HG03439 (cell line): ENCODE measurements around the gene LCN12.

Source experiments
- ATAC-seq: cut with Tn5 transposase; IDR thresholded peaks from one replicate; pipeline ENCODE4 v1.9.1; 2021; ENCODE audit warnings: mild to moderate bottlenecking, moderate library complexity; ENCODE audit not compliant: unreplicated experiment

The LCN12 gene, protein sequence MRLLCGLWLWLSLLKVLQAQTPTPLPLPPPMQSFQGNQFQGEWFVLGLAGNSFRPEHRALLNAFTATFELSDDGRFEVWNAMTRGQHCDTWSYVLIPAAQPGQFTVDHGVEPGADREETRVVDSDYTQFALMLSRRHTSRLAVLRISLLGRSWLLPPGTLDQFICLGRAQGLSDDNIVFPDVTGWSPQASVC

GRCh38 chr9:136951541-136952320 lies at the start of gene LCN12:
LCN12 (plus strand) TSS chr9:136952273; CDS start chr9:136952328, 55 bp downstream.
- ATAC-seq, result no peak

DNA sequence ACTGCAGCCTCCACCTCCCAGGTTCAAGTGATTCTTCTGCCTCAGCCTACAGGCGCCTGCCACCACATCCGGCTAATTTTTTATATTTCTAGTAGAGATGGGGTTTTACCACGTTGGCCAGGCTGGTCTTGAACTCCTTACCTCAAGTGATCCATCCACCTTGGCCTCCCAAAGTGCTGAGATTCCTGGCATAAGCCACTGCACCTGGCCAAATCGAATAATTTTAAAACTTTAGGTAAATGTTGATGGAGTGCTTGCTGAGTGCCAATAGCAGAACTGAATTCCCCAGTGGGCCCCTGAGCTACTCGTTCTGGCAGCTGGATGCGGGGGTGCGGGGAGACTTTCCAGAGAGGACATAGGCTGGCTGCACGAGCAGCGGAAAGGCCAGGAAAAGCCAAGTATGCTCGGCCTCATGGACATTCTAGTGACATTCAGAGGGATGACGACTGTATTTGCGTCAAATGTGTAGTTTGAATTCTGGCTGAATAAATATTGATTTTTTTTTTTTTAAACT lies 49.0 kb upstream of the LCN12 start:
- no peak for ATAC-seq

DNA sequence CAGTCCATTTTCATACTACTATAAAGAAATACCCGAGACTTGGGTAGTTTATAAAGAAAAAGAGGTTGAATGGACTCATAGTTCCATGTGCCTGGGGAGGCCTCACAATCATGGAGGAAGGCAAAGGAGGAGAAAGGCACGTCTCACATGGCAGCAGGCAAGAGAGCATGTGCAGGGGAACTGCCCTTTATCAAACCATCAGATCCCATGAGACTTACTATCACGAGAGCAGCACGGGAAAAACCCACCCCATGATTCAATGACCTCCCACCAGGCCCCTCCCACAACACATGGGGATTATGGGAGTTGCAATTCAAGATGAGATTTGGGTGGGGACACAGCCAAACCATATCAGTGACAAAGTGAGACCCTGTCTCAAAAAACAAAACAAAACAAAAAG lies 45.8 kb upstream of the LCN12 start:
- no peak for ATAC-seq

DNA sequence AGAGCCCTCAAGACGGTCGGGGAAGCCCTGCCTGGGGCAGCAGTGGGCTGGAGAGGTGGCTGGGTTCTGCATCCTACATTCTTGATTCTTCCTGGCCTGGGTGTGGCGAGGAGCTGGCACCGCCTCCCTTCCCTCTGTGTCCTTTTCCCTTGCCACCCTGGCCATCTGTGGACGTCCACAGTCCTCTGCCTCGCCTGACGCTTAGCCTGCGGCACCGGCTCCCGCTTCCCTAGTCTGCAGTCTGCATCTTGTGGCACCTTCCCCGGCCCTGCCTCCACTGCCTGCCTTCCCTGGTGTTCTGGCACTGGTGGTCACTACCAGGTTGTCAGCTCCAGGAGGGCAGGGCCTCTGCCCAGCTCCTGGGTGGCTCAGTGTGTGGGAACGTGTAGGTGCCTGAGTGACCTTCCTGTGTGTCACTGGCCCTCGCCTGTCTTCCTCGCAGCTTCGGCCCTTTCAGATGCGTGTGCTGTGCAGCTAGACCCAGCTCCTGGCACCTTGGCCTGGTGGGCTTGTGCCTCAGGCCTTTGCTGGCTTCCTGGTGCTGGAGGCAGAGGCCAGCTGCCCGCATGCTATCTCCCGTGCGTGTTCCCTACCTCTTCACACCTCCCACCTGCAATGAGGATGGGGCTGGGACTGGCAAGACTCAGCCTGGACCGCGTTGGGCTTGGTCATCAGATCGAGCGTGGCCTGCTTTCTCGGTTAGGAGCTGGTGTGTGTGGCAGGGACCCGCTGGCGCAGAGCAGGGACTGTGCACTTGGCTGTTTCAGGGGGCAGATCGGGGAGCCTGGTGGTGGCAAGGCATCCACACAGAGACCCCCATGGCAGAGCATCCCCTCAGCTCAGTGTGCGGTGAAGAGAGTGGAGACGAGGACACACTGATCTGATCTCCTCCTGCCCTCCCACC lies 44.8 kb upstream of the LCN12 start:
- no peak for ATAC-seq

- no peak for ATAC-seq
These were observed 41.7 kb upstream of the LCN12 start for GRCh38 chr9:136910197-136910900.

DNA sequence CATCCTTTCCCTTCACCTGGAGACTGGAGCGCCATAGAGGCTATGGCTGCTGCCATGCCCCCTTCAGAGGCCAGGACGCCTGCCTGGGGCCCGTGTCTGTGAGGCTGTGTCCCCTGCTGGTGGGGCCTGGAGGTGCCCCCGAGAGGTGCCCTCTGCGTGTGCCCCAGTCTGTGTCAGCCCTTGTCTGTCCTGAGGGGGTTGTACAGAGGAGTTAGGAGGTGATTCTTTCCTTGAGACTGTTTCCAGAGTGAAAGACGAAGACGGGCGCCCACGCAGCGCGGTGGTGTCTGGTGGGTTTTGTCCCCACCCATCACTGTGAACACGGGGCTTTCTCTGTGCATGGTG lies 41.2 kb upstream of the LCN12 start:
- no peak for ATAC-seq

GRCh38 chr9:136913701-136914438 lies 38.2 kb upstream of the LCN12 start:
- ATAC-seq, result no peak

DNA sequence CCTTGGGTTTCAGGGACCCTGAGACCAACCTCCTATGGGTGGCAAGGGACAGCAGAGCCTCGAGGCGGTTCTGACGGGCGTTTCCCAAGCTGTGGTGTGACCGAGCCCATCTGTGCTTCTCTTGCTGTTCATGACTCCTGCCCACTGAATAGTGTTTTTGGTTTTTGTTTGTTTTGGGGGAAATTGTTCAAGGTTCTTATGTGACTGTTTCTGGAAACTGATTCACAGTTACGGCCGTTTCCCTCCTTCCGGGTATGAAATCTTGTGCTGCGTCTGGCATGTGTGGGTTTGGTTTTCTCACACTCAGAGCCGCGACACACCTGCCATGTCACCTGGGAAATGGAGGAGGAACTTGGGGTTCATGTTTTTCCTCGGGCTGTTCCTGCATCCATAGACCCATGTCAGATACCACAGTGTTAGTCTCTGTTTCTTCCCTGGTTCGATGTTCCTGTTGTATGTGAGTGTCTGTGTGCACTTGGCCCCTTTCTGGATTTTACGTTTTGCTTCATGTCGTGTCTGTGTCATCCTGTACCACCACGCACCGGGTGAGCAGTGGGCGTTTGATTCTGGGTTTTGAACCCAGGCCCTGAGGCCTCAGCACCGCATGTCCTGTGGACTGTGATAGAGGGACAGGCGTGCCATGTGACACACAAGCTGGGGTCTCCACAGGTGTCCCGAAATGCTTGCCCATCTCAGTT lies 36.3 kb upstream of the LCN12 start:
- no peak for ATAC-seq

DNA sequence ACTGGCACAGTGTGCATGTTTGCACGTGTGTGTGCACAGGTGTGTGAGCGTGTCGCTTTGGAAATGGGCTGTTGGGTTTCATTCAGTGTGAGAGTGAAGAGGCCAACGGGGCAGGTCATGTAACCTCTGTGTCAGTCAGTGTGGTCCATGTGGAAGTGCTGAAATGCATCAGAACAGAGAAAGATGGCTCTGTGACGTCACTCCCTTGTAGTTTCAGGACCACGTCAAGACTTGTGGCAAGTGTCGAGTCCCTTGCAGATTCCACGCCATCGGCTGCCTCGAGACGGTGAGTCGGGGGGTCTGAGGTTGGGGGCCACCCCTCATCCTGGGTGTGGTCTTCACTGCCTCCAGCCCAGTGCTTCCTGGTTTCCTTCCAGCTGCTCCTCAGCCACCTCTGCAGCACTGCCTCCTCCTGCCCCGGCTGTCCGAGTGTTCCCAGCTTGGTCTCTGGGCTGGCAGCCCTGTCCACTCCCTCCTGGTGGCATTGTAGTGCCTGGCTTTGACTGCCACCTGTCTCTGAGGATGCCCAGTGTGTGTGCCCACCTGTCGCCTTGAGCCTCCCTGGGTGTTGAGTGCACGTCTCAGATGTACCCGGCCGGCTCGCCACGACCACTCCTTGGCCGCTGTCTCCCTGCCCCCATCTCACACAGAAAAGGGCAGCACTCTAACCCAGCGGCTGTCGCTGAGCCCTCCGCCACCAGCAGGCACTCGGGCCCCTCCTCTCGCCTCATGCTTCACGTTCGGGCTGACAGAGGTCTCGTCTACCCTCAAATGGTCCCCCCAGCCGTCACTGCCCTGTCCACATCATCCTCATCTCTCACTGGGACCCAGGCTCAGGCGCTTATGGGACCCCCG lies 35.5 kb upstream of the LCN12 start:
- ATAC-seq, result no peak

GRCh38 chr9:136917902-136918301 lies 34.2 kb upstream of the LCN12 start:
- no peak for ATAC-seq

- ATAC-seq, result no peak
These were observed 32.0 kb upstream of the LCN12 start for GRCh38 chr9:136920069-136920468.

- ATAC-seq, result no peak
These were observed 31.3 kb upstream of the LCN12 start for GRCh38 chr9:136920734-136921231.

DNA sequence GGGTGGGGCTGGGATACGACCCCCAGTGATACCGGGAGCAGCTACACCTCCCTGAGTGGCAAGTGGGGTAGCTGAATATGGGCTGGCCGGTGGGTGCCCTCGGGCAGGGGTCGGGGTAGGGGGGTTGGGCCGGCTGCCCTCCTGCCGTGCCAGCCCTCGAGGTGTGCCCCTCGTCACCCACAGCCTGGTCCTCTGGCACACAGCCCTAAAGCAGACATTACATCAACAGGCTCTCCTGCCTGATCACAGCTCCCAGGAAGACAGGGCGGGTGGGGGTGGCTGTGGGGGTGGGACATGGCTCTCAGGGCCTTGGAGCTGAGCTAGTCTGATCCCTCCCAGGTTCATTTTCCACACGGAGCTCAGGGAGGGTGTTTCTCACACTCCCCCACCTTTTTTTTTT lies 30.8 kb upstream of the LCN12 start:
- no peak for ATAC-seq

DNA sequence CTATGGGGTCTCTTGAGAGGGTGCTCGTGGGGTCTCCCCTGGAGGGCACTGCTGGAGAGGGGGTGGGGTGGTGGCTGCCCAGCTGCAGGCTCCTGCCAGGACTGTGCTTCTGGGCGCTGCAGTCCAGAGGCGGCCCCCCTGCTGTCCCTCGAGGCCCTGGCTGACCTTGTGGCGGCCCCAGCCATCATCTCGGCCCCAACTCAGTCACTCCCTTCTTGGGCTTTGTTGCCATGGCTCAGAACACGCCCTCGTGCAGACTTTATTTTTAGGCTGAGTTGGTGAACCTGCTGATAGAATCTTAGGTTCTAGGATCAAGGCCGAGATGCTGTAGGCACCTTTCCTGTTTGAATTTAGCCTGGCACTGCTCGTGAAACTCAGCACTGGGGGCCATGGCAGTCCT lies 30.4 kb upstream of the LCN12 start:
- ATAC-seq, result no peak

- ATAC-seq, result no peak
These were observed 29.5 kb upstream of the LCN12 start for GRCh38 chr9:136922540-136922939.

GRCh38 chr9:136923881-136924280 lies 28.2 kb upstream of the LCN12 start:
- no peak for ATAC-seq

DNA sequence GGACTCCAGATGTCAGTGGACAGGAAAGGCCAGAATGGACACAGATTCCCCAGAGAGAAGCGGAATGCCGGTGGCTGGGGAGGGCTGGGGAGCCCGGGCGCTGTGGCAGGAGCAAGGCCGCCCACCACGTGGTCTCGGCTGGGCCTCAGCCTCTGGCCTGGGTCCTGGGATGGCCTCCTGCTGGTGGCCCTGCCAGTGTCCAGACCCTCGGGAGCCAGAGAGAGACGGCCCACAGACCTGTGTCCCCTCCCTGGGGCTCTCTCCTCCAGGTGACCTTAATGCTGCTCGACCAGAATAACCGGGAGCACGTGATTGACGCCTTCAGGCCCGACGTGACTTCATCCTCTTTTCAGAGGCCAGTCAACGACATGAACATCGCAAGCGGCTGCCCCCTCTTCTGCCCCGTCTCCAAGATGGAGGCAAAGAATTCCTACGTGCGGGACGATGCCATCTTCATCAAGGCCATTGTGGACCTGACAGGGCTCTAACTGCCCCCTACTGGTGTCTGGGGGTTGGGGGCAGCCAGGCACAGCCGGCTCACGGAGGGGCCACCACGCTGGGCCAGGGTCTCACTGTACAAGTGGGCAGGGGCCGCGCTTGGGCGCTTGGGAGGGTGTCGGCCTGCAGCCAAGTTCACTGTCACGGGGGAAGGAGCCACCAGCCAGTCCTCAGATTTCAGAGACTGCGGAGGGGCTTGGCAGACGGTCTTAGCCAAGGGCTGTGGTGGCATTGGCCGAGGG lies 26.5 kb upstream of the LCN12 start:
- no peak for ATAC-seq
